ENCODE measurements around the gene DLG5.

DNA sequence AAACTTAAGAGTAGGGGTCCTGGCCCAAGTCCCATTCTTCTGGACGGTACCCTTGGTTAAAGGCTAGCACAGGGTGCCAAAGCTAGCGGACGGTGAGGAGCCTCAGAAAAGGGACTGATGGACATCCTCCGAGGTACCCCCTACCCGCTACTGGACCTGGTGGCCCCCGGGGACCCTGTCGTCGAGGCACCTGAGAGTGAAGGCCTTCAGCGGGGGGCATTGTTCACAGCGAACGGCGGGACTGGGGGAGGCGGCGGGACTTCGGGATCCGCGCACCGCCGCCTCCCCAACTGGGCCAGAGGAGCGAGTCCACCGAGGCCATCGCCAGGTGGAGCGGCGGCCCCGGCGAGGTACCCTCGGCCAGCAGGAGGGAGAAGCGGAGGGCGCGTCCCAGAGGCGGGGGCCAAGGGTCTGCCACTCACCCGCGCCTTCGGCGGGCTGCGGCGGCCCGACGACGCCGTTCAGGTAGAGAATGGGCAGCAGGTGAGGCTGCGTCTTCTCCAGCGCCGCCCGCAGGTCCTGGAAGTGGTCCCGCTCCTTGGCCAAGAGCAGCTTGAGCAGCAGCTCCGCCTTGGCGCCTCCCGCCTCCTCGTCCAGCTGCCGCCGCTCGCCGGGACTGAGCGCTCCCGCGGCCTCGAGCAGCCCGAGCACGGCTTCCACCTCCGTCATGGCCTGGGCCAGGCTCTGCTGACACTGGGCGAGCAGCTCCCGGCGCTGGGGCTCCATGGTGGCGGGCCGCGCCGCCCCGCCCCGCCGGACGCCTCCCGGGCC lies 575 bp downstream of the DLG5 start:
- TF ChIP-seq, protein P1, sequence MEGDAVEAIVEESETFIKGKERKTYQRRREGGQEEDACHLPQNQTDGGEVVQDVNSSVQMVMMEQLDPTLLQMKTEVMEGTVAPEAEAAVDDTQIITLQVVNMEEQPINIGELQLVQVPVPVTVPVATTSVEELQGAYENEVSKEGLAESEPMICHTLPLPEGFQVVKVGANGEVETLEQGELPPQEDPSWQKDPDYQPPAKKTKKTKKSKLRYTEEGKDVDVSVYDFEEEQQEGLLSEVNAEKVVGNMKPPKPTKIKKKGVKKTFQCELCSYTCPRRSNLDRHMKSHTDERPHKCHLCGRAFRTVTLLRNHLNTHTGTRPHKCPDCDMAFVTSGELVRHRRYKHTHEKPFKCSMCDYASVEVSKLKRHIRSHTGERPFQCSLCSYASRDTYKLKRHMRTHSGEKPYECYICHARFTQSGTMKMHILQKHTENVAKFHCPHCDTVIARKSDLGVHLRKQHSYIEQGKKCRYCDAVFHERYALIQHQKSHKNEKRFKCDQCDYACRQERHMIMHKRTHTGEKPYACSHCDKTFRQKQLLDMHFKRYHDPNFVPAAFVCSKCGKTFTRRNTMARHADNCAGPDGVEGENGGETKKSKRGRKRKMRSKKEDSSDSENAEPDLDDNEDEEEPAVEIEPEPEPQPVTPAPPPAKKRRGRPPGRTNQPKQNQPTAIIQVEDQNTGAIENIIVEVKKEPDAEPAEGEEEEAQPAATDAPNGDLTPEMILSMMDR (IDR thresholded peaks at IDR 0.05): peak in 2 of 4 experiments; percentile 5 to 17
- peak; percentile 32 for TF ChIP-seq POLR2AphosphoS5 (IDR thresholded peaks at IDR 0.05)

Measured in gastroesophageal sphincter (tissue), 3 donors.